Chondrocyte (in vitro differentiated cells): ENCODE results near the gene HOXC11. TPM values are rescaled to one million over a fixed set of nuclear protein-coding genes. Genes with fewer than 3 reads are reported as not detected.

ENCODE experiments used
- DNase-seq: peaks from one replicate; pipeline ENCODE4 v3.0.0; 2021; ENCODE audit warnings: mixed read lengths, low spot score
- H3K27ac Mint-ChIP-seq: one replicate; pipeline ENCODE4 v1.8.0; 2021; ENCODE audit warnings: mild to moderate bottlenecking, moderate library complexity, mixed read lengths; ENCODE audit not compliant: unreplicated experiment
- H3K27me3 Mint-ChIP-seq: 2 replicates; pipeline ENCODE4 v1.8.0; 2021; ENCODE audit warnings: low read depth, mixed read lengths
- H3K36me3 Mint-ChIP-seq: 2 replicates; pipeline ENCODE4 v1.8.0; 2021; ENCODE audit warnings: low read depth, mixed read lengths
- H3K4me1 Mint-ChIP-seq: 2 replicates; pipeline ENCODE4 v1.8.0; 2021; ENCODE audit warnings: low read depth, mild to moderate bottlenecking, mixed read lengths
- H3K4me3 Mint-ChIP-seq: one replicate; pipeline ENCODE4 v1.8.0; 2021; ENCODE audit warnings: mild to moderate bottlenecking, moderate library complexity, mixed read lengths; ENCODE audit not compliant: unreplicated experiment
- H3K9me3 Mint-ChIP-seq: 2 replicates; pipeline ENCODE4 v1.8.0; 2021; ENCODE audit warnings: low read depth, mixed read lengths
- total RNA-seq: library from RNA; stranded (reverse); gene quantifications from 3 replicates; pipeline ENCODE4 v1.2.1, GENCODE V29; 2021
- TF ChIP-seq, protein P1 (sequence below): fragments of 200-600 bp; sonication (generic); IDR thresholded peaks from 2 replicates; pipeline ENCODE4 v1.5.0; 2021; ENCODE audit warnings: antibody characterized with exemption, mild to moderate bottlenecking, moderate library complexity

HOXC11 gene
- total RNA-seq, 1 donor from 2014 or later, result not detected

DNA sequence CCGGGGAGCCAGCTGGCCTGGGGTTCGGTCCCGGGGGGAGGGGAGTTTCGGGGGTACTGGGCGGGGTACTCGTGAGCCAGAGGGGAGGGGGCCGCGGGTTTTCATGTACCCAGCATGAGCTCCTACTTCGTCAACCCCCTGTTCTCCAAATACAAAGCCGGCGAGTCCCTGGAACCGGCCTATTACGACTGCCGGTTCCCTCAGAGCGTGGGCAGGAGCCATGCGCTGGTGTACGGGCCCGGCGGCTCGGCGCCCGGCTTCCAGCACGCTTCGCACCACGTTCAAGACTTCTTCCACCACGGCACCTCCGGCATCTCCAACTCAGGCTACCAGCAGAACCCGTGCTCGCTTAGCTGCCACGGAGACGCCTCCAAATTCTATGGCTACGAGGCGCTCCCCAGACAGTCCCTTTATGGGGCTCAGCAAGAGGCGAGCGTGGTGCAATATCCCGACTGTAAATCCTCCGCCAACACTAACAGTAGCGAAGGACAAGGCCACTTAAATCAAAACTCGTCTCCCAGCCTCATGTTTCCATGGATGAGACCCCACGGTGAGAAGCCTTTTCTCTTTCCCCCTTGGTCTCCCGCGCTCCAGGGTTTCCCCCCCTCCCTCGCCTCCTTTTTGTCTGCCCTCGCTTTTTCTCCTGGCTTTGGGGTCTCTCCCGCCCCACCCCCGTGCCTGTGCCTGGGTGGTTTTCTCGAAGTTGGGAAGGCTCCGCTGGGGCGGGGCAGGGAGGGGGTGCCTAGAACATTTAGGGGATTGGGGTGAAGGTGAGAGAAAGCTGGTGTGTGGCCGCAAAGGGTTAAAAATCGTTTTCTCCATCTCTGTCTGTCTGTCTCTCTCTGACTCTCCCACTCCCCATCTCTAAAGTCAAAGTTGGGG is 36.5 kb downstream of the HOXC11 start:
- peaks cover 83% of the 10 kb centered on the region for H3K27me3 Mint-ChIP-seq
- no peak for DNase-seq
- no peak overlapping the region for H3K27ac Mint-ChIP-seq
- H3K4me1 Mint-ChIP-seq, result peaks cover 12% of the 10 kb centered on the region
- no peaks in the 10 kb centered on the region for H3K36me3 Mint-ChIP-seq
- H3K4me3 Mint-ChIP-seq, result peak overlapping the region; percentile 53
- TF ChIP-seq, protein P1, sequence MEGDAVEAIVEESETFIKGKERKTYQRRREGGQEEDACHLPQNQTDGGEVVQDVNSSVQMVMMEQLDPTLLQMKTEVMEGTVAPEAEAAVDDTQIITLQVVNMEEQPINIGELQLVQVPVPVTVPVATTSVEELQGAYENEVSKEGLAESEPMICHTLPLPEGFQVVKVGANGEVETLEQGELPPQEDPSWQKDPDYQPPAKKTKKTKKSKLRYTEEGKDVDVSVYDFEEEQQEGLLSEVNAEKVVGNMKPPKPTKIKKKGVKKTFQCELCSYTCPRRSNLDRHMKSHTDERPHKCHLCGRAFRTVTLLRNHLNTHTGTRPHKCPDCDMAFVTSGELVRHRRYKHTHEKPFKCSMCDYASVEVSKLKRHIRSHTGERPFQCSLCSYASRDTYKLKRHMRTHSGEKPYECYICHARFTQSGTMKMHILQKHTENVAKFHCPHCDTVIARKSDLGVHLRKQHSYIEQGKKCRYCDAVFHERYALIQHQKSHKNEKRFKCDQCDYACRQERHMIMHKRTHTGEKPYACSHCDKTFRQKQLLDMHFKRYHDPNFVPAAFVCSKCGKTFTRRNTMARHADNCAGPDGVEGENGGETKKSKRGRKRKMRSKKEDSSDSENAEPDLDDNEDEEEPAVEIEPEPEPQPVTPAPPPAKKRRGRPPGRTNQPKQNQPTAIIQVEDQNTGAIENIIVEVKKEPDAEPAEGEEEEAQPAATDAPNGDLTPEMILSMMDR, result no peak
- no peaks in the 10 kb centered on the region for H3K9me3 Mint-ChIP-seq

DNA sequence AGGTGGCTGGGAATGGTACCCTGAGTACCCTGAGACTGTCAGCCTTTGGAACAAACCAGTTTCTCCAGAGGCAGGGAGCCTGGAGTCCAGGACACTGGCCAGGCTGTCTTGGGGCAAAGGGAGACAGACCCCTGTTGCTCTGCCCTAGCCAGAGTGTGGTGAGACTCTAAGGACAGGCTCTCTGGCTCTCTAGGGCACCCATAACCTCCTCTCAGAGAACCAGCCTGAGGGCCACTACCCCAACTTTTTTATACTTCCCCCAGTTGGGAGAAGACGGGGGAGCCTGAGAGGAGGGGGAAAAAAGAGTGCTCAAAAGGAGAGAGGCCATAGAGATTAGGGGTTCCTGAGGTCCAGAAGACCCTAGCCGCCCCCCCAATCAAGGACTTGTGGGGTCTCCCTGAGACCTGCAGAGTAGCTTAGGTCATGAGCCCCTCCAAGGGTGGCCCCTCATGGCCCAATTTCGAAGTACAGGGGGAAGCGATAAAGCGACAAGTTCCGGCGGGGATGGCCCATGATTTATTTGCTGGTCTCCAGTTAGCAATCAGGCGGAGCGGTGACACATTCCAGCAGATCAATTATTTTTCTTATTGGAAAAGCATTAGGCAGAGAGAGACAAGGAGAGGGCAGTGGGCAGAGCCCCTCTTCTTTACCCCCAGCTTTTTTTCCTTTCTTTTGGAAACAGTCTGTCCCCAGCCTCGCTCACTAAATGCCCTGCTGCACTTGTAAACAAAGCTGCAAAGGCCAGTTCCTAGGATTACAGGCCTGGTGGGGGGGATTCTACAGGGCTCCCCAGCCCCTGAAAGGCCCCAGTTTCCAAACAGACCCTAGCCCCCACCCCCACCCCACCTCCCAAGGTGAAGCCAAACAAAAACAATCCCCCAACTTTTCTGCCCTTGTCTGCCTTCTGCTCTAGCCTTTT is 37.4 kb downstream of the HOXC11 start:
- TF ChIP-seq, protein P1, result no peak
- Mint-ChIP-seq H3K9me3 (no peaks in the 10 kb centered on the region), H3K4me3 (no peak overlapping the region), H3K4me1 (peaks cover 12% of the 10 kb centered on the region), H3K27me3 (peaks cover 84% of the 10 kb centered on the region), H3K36me3 (no peaks in the 10 kb centered on the region), H3K27ac (no peak overlapping the region)
- no peak for DNase-seq

DNA sequence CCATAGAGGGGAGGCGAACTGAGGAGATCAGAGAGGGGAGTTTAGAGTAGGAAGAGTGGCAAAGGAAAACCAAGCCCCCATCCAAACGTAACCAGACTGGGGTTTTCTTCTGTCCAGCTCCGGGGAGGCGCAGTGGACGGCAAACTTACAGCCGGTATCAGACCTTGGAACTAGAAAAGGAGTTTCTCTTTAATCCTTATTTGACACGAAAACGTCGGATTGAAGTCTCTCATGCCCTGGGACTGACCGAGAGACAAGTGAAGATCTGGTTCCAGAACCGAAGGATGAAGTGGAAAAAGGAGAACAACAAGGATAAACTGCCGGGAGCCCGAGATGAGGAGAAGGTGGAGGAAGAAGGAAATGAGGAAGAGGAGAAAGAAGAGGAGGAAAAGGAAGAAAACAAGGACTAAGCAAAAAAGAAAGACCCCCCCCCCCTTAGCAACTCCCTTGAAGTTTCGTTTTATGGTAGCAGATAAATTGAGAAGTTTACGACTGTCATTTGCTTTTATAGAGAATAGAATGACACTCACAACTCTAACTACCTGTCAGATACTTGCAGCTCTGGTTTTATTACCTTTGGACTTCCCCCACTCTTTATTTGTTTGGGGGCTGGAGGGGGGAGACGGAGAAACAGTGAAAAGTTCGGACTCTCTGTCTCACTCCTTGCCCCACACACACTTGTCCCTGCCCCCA is 38.2 kb downstream of the HOXC11 start:
- Mint-ChIP-seq H3K4me1 (peaks cover 11% of the 10 kb centered on the region), H3K4me3 (no peak overlapping the region), H3K9me3 (no peaks in the 10 kb centered on the region), H3K27ac (no peak overlapping the region), H3K27me3 (peaks cover 83% of the 10 kb centered on the region), H3K36me3 (no peaks in the 10 kb centered on the region)
- no peak for DNase-seq
- TF ChIP-seq, protein P1, result no peak

DNA sequence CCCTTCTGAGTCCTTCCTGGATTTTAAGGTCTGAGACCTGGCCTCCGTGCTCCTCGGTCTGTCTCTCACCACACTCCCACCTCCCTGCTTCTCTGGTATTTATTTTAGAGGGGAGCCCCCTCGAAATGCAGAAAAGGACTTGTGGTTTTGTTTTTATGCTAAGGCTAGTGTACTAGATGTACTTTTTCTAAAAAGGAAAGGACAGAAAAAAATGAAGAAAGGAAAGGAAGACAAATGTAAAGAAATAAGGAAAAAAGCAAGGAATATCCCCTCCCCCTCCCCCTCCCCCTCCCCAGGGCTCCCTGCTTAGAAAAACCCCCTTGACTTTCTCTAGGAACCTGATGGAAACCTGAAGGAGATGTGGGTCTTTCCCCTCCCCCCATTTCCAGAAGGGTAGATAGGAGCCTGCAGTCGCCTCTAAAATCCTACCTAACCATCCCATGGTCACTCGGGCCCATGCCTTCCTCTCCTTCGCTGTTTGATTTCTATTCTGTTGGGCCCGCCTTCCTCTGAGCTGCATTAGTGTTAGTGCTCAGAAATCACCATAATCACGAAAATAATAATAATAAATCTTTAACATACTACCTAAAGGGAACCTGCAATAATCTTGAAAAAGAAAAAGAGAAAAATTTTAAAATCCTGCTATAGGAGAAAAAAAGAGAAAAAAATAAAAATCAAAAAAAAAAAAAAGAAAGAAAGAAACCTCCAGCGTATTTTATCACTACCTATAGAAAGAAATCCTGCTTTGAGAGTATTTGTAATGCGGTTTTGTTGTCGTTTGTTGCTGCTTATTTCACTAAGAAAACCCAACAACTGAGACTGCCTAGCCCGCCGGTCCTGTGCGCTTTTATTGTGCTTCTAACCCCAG is 39.0 kb downstream of the HOXC11 start:
- Mint-ChIP-seq H3K36me3 (no peaks in the 10 kb centered on the region), H3K27me3 (peaks cover 80% of the 10 kb centered on the region), H3K9me3 (no peaks in the 10 kb centered on the region), H3K27ac (no peak overlapping the region), H3K4me3 (no peak overlapping the region), H3K4me1 (peaks cover 8% of the 10 kb centered on the region)
- DNase-seq, result no peak
- TF ChIP-seq, protein P1, result no peak
